GM19351 (cell line): ENCODE results near the gene DGKQ.

ENCODE experiments used
- ATAC-seq: cut with Tn5 transposase; IDR thresholded peaks from one replicate; pipeline ENCODE4 v1.9.1; 2021; ENCODE audit warnings: mild to moderate bottlenecking, moderate library complexity; ENCODE audit not compliant: unreplicated experiment

The DGKQ gene

DNA sequence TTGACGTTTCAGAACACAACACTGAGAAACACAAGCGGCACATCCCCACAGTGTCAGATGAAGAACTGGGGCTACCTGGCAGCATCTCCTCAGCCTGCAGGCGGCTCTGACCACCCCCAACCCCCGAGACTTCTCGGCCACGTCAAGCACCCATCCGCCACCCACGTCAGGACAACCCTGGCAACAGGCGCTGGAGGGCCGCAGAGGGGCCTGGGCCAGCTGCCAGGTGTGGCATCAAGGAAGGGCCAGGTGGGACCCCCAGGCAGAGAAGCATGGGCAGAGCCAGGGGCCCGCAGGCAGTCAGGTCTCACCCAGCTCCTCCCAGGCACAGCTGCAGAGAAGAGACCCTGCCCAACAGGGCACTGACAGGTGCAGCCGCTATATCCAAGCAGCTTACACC lies 63.5 kb downstream of the DGKQ start:
- ATAC-seq: no peak

DNA sequence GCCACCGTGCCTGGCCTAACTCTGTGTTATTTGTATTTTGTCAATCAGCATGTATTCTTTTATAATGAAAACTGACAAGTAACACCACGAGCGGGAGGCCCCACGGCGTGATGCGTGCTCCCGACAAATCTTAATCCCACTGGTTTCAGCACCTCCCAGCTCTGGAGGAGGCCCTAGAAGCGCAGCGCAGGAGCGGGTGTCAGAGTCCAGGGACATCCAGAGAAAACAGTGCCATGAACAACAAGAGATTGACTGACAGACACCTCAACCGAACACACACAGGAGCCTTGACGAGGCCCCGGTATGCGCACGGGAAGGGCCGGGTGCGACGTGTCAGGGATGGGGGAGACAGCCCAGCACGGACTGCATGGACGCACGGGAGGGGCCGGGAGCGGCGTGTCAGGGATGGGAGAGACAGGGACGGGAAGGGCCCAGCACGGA lies 64.2 kb downstream of the DGKQ start:
- ATAC-seq: no peak
